CD4-positive, alpha-beta T cell treated with Interferon alpha-2 for 1 hour (primary cell): ENCODE data around the gene AP1B1.
"Not testable (repeated sequence)": the region's sequence is repeated elsewhere in the genome, so short reads cannot be mapped to it uniquely, and the experiment has no call there.

Experiments
- DNase-seq, 2 donors: peaks; one replicate each; pipeline ENCODE4 v3.0.0-alpha.2; 2020 to 2022

Gene AP1B1

DNA sequence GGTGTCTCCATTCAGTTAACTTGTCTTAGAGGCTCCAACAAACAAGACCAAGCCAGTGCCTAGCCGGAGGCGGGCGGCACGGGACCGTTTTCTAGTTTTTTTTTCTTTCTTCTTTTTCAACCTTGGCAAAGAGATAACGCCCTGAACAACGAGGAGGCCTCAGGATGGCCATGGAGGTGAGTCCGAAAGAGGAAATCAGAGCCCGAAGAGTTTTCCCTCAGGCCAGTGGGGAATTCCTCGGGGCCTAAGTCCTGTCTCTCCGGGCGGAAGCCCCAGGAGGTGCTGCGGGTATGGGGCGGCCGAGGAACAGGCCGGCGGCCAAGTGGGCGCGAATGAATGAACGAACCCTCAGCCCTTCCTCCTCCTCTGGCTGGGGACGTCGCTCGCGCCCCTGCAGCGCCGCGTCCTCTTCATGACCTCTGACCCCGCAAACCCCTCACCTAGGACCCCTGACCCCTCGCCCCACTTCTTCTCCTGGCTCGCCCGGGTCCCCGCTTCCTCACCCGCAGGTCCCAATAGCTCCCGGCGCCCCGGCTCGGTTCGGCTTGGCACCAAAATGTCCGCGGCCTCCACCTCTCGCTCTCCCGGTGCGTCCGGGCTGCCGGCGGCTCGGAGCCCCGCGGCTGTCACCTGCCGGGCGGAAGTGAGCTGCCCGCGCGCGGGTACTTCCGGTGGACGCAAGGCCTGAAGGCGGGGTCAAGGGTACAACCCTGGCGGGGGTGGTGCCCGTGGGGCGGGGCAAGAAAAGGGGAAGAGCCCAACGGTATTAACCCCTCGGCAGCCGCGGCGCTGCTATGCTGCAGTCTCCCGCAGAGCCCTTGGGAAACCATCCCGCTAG lies at the start of gene AP1B1:
AP1B1 (minus strand) TSS at position 650 of the 838 bp plus-strand sequence. CDS start 21,327 bp downstream, outside the sequence.
- peak; percentile 93 to 94 for DNase-seq

DNA sequence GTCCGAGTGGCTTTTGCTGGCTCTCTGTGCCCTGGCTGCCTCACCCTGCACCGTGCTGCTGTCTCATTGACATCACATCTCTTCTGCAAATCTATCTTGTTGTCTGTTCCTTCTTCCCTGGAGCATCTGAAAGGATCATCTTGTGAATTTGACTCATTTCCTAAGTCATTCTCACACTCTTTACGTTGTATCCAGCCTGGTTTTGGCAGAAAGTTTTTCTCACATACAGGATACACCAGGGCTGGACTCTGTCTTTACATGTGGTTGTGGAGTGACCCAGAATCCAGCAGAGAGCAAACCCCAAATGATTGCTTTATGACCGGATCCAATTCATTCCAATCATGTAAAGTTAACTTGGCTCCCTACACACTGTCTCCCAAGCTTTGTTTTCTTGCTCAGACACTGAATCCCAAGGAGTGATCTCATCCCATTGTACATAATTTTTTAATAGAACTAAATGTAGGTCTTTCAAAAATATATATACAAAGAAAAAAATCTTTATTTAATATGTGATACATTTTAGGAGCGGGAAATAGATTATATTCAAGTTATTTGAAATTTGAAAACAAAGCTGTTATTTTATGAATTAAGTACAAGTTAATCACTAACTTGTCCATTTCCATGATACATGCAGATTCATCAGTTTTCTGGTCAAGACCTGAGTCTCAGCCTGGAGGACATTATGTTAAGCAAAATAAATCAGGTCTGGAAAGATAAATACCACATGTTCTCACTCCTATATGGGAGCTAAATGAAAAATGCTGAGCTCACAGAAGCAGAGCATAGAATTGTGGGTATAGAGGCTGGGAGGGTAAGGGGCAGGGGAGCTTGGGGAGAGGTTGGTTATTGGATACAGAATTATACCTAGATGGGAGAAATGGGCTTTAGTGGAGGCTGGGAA lies 47.1 kb upstream of the AP1B1 start:
- no peak for DNase-seq

DNA sequence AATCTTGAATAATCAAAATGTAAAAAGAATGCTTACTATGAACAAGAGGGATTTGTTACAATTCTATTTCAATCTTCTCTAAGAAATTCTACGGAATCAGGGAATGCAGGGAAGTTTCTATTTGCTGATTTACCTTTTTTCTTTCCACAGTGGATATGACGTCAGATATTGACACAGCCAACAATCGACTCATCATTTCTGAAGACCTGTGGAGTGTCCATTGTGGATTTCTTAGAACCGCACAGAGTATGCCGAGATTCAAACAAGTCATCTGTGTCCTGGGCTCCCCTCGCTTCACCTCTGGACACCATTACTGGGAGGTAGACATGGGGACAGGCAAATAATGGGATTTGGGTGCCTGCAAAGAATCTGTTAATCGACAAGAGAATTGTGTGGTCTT lies 45.9 kb upstream of the AP1B1 start:
- no peak for DNase-seq

DNA sequence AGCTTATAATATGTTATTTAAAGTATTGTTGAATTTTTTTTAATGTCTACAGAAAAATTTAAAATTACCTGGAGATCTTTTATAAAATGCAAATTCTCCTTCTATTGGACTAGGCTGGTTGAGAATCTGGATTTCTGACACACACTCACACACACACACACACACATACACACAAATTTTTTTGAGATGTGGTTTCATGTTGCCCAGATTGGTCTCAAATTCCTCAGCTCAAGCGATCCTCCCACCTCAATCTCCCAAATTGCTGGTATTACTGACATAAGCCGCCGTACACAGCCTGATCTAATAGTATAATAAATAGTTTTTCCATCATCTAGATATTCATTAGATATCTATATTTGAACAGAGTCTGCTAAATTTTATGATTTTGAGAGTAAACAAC lies 45.5 kb upstream of the AP1B1 start:
- DNase-seq, result no peak

DNA sequence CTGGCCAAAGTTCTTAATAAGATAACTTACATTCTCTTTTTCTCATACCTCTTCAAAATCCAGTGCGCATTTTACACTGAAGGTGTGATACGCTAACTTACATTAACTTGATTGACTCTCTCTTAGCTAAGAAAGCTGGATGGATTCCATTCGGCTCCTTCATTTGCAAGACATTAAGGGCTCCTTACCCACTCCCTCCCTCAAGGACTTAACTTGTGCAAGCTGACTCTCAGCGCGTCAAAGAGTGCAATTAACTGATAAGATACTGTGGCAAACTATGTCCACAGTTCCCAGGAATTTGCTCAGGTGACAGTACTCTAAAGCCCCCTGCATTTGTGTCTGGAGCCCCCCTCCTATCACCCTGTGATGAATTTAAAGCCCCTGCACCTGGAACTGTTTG lies 43.6 kb upstream of the AP1B1 start:
- no peak for DNase-seq

DNA sequence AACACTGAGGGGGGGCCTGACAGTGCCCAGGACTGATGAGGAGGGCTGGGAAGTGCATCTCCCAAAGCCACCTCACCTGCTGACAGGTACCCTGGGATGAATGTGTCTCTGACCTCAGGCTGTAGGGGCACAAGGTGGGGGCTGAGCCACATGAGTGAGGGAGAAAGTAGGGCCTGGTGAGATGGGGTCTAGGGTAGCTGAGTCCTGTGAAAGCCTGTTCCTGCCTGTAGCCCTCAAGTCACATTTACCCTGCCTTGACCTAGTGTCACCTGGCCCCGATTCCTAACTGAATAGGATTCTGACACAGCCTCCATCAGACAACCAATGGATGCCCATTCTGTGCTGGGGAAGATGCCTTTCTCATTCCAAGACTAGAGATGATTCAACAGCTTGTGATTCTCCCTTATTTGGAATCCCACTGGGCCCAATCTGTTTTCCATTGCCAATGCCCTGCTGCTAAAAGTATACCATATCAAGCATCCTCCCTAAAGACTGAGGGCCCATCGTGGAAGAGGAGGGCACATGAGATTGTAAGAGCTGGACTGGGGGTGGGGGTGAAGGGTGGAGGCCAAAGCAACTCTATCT lies 38.9 kb upstream of the AP1B1 start:
- DNase-seq, result no peak

DNA sequence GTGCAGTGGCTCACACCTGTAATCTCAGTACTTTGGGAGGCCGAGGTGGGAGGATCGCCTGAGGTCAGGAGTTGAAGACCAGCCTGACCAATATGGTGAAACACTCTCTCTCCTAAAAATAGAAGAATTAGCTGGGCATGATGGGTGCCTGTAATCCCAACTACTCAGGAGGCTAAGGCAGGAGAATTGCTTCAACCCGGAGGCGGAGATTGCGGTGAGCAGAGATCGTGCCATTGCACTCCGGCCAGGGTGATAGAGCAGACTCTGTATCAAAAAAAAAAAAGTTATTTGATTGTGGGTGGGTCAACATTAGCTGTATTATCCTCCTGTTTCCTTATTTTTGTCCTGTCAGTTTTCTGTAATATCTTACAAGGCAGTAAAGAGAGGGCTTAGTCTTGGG lies 38.1 kb upstream of the AP1B1 start:
- DNase-seq, result no peak

DNA sequence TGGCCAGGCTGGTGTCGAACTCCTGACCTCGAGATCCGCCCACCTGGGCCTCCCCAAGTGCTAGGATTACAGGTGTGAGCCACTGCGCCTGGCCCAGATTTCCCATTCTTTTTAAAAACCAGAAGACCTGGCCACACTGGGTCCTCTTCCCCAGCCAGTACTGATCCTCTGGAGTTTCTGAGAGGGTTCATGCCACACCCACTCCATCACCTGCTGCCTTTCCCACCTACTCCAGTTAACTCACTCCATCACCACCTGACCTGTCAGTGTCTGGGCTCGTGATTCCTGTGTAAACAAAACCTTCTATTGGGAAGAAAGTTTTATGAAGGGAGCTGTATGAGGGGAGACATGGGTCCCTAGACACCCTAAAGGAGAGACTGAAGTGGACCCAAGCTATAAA lies 30.3 kb upstream of the AP1B1 start:
- DNase-seq, result not testable (repeated sequence)

DNA sequence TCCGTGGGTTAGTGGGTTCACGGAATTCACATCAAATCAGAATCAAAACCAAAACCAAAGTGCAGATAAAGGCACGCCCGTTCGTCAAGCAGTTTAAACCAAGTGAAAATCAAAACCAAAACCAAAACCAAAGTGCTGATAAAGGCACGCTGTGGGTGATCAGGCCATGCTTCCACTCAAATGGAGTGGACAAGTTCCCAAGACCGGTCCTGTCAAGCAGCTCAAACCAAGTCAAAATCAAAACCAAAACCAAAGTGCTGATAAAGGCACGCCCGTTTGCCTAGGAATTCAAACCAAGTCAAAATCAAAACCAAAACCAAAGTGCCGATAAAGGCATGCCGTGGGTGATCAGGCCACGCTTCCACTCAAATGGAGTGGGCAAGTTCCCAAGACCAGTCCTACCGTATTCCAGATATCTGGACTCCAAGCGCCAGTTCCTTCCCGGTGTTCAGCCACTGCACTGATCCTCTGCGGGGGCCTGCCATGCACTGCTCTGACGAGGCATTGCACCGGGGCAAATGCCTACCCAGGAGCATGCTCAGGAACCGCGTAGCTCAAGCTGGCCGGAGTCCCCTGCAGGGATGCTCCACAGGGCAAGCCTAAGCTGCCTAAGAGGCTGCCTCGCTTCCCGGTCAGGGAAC lies 26.7 kb upstream of the AP1B1 start:
- DNase-seq, result peak; percentile 73 to 89

DNA sequence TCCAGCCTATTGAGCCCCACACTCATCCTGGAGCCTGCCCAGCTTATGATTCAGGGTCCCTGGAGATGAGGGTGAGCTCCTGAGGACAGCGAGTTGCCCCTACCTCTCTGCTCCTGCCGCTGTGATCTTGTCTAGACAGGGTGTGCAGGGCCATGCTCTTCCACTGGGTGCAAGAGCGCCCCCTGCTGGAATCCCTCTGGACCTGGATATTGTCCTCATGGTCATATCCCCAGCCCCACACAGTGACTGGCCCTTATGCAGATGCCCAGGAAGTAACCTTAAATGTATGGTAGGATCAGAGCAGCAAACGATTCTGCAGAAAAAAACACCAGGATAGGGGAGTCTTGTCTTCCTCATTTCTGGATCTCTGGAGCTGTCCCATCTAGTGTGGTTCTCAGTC lies 24.4 kb upstream of the AP1B1 start:
- peak in 1 of 2 donors; percentile 41 for DNase-seq

DNA sequence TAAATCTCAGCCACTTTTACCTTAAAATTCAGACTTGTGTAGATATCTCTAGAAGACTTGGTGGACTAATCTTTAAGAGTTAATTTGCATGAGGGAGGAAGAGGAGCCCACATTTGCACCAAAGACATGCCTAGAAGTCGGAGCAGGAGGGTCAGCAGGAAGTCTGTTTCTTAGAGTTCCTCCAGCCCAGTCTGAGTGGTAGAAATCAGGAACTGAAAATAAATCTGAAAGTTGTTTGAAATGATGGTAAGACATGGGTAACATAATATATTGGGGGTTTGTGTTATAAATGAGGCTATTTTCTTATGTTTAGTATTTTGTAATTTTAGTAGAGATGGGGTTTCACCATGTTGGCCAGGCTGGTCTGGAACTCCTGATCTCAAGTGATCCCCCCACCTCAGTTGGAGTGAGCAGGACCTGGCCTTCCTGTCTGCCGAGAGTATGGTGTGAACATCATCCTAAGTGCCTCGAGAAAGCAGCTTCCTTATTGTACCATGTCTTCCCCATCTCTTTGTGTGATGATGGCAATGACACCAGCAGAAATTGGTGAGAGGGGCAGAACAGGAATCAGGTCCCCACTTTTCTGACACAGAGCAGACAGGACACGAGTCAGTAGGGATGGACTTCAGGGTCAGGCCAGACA lies 23.3 kb upstream of the AP1B1 start:
- DNase-seq, result peak in 1 of 2 donors; percentile 6

DNA sequence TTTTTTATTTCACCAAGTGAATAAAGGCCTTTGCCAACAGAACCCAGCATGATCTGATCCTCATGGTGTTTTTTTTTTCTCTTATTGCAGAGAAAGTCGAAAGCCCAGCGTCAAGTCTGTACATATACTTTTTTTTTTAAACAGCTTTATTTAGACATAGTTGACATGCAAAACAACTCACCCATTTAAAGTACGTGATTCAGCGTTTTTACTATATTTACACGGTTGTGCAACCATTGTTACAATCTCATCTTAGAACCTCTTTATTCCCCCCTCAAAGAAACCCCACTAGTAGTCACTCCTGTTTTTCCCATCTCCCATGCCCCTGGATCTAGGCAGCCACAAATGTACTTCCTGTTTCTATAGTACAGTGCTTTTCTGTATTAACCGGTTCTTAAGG lies 20.6 kb upstream of the AP1B1 start:
- DNase-seq, result no peak

DNA sequence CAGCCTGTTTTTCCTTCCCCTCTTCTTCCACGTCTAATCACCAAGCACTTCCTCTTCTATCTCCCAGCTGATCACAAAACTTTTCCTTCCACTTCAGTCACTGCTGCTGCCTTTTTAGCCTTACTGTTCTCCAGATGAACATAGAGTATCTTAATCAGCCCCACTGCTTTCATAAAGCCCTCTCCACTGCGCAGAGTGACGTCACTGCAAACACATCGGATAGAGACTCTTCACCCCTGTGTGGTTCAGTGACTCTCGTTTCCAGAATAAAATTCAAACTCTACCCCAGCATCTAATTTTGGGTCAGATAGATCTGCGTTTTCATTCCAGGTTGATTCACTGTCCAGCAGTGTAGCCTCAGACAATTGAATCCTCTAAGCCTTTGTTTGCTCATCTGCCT lies 13.2 kb upstream of the AP1B1 start:
- DNase-seq, result not testable (repeated sequence)

DNA sequence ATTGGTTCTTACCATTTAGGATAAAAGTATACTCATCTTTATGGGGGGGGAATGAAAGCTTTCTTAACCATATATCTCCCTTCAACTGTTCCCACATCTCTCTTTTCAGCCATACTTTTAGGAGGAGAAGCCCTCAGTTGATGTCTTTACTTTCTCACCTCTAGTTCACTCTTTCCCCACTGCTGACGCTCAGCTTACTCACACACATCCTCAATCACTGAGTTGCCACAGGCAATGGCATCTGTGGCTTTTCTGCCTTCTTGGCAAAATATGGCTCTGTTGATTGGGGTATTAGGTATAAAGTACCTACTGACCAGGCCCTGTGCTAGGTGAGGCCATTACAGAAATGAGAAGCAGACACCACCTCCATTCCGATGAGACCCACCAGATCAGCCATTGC lies 12.2 kb upstream of the AP1B1 start:
- no peak for DNase-seq

DNA sequence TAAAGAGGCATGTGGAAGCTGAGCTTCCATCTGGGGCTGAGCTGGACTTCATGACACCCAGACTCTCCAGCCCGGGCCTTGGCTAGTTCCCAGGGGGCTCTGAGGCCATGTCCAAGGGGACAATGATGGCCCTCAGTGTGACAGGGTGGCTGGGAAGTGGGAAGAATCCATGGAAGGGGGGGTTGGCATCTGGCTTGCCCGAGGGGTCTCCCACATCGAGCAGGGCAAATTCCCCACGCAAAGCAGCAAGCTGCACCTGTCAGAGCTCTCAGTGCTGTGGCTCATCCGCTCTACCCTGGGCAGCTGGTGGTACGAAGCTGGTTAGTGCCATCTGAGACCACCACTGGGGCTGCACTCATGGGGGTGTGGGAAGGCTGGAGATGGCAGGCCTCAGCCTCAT lies 9.4 kb upstream of the AP1B1 start:
- DNase-seq, result no peak

DNA sequence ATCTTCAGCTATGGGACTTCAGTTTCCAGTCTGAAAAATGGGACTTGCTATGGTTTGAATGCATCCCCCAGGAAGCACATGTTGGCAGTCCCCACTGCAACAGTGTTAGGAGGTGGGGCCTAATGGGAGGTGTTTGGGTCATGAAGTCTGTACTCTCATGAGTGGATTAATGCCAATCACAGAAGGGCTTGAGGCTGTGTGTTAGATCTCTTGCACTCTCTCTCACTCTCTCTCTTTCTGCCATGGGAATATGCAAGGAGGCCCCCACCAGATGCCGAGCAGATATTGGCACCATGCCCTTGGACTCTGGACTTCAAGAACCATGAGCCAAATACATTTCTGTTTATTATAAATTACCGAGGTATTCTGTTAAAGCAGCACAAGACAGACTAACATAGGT lies 7.8 kb upstream of the AP1B1 start:
- DNase-seq, result no peak

DNA sequence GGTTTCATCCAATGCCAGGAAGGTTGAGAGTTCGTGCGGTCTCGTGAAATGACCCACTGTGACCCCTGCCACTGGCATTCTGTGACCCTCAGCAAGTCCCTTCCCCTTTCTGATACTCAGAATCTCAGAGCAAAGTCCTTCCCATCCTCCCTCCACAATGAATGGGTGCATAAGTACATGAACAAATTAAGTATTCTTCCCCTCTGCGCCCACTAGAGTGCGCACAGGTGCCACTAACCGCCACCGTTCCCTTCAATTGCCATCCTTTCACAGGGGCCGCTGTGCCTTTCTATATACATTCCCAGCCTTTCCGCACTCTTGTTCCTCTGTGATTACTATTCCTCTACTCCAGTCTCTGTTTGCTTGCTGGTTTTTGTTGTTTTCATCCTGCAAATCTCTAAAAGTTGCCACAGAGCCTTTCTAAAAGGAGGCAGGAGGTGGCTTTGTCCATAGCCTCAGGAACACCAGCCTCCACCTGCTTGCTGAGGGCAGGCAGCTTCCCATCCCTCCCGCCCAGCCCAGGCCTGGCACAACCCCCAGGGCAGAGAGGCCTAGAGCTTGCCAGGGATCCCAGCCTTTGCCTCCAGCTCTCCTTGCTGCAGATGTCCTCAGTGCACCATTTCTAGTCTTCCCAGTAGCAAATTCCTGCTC lies 6.7 kb upstream of the AP1B1 start:
- peak; percentile 70 to 76 for DNase-seq

DNA sequence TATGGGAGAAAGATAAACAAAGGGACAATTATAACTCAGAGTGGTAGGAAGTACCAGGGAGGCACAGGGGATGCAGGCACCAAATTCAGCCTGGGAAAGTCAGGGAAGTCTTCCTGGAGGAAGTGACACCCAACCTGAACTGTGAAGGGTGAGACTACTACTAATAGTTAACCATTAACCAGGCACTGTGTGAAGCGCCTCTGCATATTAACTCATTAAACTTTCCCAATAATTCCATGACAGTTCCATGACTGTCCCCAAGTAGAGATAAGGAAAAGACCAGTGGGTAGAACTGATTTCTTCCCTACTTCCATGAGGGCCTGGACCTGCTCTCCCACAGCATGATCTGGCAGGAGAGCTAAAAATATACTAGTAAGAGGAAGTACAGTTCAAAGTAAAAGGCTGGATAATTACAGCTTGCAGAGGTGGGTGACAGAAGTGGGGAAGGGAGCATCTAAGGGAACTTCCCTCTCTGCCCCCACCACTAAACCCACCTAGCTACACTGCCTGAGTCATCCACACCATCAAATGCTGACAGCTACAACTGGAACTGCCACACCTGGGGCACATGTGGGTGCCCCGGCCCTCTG lies 4.7 kb upstream of the AP1B1 start:
- no peak for DNase-seq

DNA sequence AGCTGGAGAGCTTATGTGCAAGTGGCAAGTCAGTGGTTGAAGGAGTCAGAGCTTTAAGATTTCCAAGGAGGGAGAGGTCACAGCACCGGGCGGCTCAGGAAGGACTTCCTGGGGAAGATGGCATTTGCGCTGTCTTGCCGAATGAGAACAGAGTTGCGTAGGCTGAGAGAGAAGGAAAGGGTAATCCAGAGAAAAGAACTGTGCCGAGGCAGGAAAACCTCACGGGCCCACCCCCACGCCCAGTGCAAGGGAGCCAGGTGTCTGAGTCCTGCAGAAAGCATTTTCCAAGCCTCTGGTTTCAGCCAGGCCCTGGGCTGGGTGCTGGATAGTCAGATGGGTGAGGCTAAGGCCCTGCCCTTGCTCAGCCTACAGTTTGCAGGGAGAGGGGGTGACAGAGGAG lies 3.2 kb upstream of the AP1B1 start:
- DNase-seq, result no peak

DNA sequence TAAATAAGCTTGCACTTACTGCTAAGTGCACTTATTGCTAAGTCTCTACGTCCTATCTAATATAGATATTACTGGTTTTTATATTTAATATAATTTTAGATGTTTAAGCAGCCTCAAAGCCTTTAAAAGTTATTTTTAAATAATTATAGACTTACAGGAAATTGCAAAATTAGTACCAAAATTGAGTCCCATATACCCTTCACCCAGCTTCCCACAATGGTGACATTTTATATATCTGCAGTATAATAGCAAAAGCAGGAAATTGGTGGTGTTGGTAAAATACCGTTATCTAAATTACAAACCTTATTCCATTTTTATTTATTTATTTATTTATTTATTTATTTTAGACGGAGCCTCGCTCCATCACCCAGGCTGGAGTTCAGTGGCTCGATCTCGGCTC lies 1.9 kb upstream of the AP1B1 start:
- DNase-seq, result no peak

DNA sequence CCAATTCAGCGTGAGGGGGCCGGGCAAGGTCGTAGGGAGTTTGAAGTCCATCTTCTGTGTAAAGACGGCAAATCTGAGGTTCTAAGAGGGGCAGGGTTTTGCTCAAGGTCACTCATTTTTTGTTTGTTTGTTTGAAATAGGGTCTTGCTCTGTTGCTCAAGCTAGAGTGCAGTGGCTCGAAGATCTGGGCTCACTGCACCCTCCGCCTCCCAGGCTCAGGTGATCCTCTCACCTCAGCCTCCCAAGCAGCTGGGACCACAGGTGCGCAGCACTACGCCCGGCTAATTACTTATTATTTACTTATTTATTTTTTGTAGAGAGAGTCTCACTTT lies 355 bp upstream of the AP1B1 start:
- DNase-seq, result no peak

DNA sequence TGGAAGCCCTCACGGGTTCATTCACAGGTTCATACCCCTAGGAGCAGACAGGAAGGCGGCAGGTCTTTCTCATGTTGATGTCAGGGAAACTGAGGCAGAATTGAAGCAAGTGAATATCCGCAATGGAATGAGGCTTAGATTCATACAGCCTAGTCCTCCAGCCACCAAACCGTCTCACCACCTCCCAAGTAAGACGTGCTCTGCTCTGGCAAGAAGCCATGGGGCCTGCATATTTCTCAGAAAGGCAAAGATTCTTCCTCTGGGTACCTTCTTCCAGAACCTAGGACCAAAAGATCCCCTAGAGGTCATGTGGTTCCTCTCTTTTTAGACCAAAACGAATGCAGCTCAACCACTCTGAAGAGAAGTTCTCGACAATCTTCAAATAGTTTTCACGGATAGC lies 1.7 kb downstream of the AP1B1 start:
- DNase-seq, result no peak
